Measurements from ENCODE around the gene YIPF3.

The YIPF3 gene

GRCh38 chr6:43494766-43495165, 22.0 kb downstream of the YIPF3 start:
- peaks cover 5% of the 10 kb centered on the region for H3K36me3 Mint-ChIP-seq (ENCODE audit: low read depth)

GRCh38 chr6:43494321-43494720, 22.4 kb downstream of the YIPF3 start:
- peaks cover 32% of the 10 kb centered on the region for H3K4me1 Mint-ChIP-seq

More at GRCh38 chr6:43494766-43495165, 22.0 kb downstream of the YIPF3 start:
- Mint-ChIP-seq H3K27me3 (ENCODE audit: low read depth, poor library complexity) (no peaks in the 10 kb centered on the region), H3K9me3 (no peaks in the 10 kb centered on the region), H3K4me3 (no peak overlapping the region), H3K27ac (no peak overlapping the region), H3K4me1 (peaks cover 31% of the 10 kb centered on the region)
- no peak for TF ChIP-seq CTCF (IDR thresholded peaks at IDR 0.05)
- no peak for DNase-seq

GRCh38 chr6:43493833-43494232, 22.9 kb downstream of the YIPF3 start:
- Mint-ChIP-seq H3K4me1 (peaks cover 36% of the 10 kb centered on the region), H3K27me3 (ENCODE audit: low read depth, poor library complexity) (no peaks in the 10 kb centered on the region), H3K4me3 (no peak overlapping the region), H3K9me3 (no peaks in the 10 kb centered on the region), H3K27ac (no peak overlapping the region), H3K36me3 (ENCODE audit: low read depth) (no peaks in the 10 kb centered on the region)
- TF ChIP-seq CTCF (IDR thresholded peaks at IDR 0.05): no peak
- DNase-seq: no peak

More at GRCh38 chr6:43494321-43494720, 22.4 kb downstream of the YIPF3 start:
- no peaks in the 10 kb centered on the region for H3K9me3 Mint-ChIP-seq
- no peaks in the 10 kb centered on the region for H3K27me3 Mint-ChIP-seq (ENCODE audit: low read depth, poor library complexity)
- no peak for TF ChIP-seq CTCF (IDR thresholded peaks at IDR 0.05)
- DNase-seq: no peak
- H3K36me3 Mint-ChIP-seq (ENCODE audit: low read depth): peaks cover under 1% of the 10 kb centered on the region
- no peak overlapping the region for H3K4me3 Mint-ChIP-seq
- H3K27ac Mint-ChIP-seq: no peak overlapping the region

GRCh38 chr6:43493230-43493629, 23.5 kb downstream of the YIPF3 start:
- H3K4me1 Mint-ChIP-seq: peaks cover 42% of the 10 kb centered on the region
- H3K4me3 Mint-ChIP-seq: no peak overlapping the region
- H3K27ac Mint-ChIP-seq: peak overlapping the region; percentile 91
- DNase-seq: no peak
- H3K9me3 Mint-ChIP-seq: no peaks in the 10 kb centered on the region
- H3K36me3 Mint-ChIP-seq (ENCODE audit: low read depth): no peaks in the 10 kb centered on the region
- H3K27me3 Mint-ChIP-seq (ENCODE audit: low read depth, poor library complexity): no peaks in the 10 kb centered on the region
- no peak for TF ChIP-seq CTCF (IDR thresholded peaks at IDR 0.05)

- no peaks in the 10 kb centered on the region for H3K27me3 Mint-ChIP-seq (ENCODE audit: low read depth, poor library complexity)
- no peaks in the 10 kb centered on the region for H3K36me3 Mint-ChIP-seq (ENCODE audit: low read depth)
- no peak for TF ChIP-seq CTCF (IDR thresholded peaks at IDR 0.05)
- H3K27ac Mint-ChIP-seq: peak overlapping the region; percentile 49
- no peak overlapping the region for H3K4me3 Mint-ChIP-seq
- no peak for DNase-seq
- H3K4me1 Mint-ChIP-seq: peaks cover 42% of the 10 kb centered on the region
- no peaks in the 10 kb centered on the region for H3K9me3 Mint-ChIP-seq
Observed at GRCh38 chr6:43492673-43493072, 24.1 kb downstream of the YIPF3 start.
